Neuronal stem cell (in vitro differentiated cells): Measurements from ENCODE around the gene RASSF6.

Source experiments
- DNase-seq: peaks from one replicate; pipeline ENCODE4 v3.0.0-alpha.2; 2013; ENCODE audit warnings: low spot score
- H2AFZ ChIP-seq: one replicate; pipeline ENCODE4 v1.6.1; 2013; ENCODE audit warnings: mild to moderate bottlenecking, low read length, inconsistent platforms
- H2AK5ac ChIP-seq: 2 replicates; pipeline ENCODE4 v1.6.1; 2013; ENCODE audit warnings: low read depth, mild to moderate bottlenecking, inconsistent platforms, low read length, moderate library complexity, mixed read lengths
- H2BK120ac ChIP-seq: 2 replicates; pipeline ENCODE4 v1.6.1; 2013; ENCODE audit warnings: low read depth, mild to moderate bottlenecking, inconsistent platforms, low read length, moderate library complexity, mixed read lengths
- H2BK12ac ChIP-seq: one replicate; pipeline ENCODE4 v1.6.1; 2013; ENCODE audit warnings: low read length, inconsistent platforms
- H2BK15ac ChIP-seq: 2 replicates; pipeline ENCODE4 v1.6.1; 2013; ENCODE audit warnings: mild to moderate bottlenecking, low read length, inconsistent platforms, mixed read lengths
- H2BK5ac ChIP-seq: one replicate; pipeline ENCODE4 v1.6.1; 2013; ENCODE audit warnings: inconsistent platforms, mild to moderate bottlenecking, low read length, moderate library complexity
- H3K14ac ChIP-seq: one replicate; pipeline ENCODE4 v1.6.1; 2013; ENCODE audit warnings: low read length, inconsistent platforms
- H3K18ac ChIP-seq: 2 replicates; pipeline ENCODE4 v1.6.1; 2013; ENCODE audit warnings: low read length, inconsistent platforms
- H3K23ac ChIP-seq: 2 replicates; pipeline ENCODE4 v1.6.1; 2013; ENCODE audit warnings: low read depth, mild to moderate bottlenecking, mixed read lengths, low read length, inconsistent platforms; ENCODE audit not compliant: poor library complexity
- H3K27ac ChIP-seq: replicated peaks from 3 replicates; pipeline ENCODE4 v1.5.1; 2013; ENCODE audit warnings: low read length, inconsistent platforms
- H3K27me3 ChIP-seq, 3 experiments: 2 replicates each; pipeline ENCODE4 v1.6.1; 2013; ENCODE audit warnings: low read length in 3 of 3, mild to moderate bottlenecking in 2 of 3, inconsistent platforms in 1 of 3, low read depth in 1 of 3, mixed read lengths in 1 of 3, moderate library complexity in 1 of 3; ENCODE audit not compliant: control insufficient read depth in 3 of 3, insufficient read depth in 3 of 3
- H3K36me3 ChIP-seq, 2 donors: replicated peaks in 1 of 2; 2 replicates each; pipeline ENCODE4 v1.6.1; 2013; ENCODE audit warnings: low read length in 2 of 2; ENCODE audit not compliant: control insufficient read depth in 2 of 2, insufficient read depth in 2 of 2
- H3K4ac ChIP-seq: 2 replicates; pipeline ENCODE4 v1.6.1; 2013; ENCODE audit warnings: inconsistent platforms, mild to moderate bottlenecking, low read length, moderate library complexity
- H3K4me1 ChIP-seq, 2 donors: 1 replicate in 1 of 2; 2 replicates in 1 of 2; pipeline ENCODE4 v1.6.1; 2013; ENCODE audit warnings: low read length in 2 of 2, low read depth in 1 of 2; ENCODE audit not compliant: control insufficient read depth in 2 of 2, insufficient read depth in 1 of 2
- H3K4me2 ChIP-seq: one replicate; pipeline ENCODE4 v1.6.1; 2013; ENCODE audit warnings: mild to moderate bottlenecking, low read length, inconsistent platforms; ENCODE audit not compliant: insufficient read depth, poor library complexity, severe bottlenecking
- H3K4me3 ChIP-seq, 2 donors: 2 replicates each; pipeline ENCODE4 v1.5.1; 2013; ENCODE audit warnings: low read length in 2 of 2, mild to moderate bottlenecking in 2 of 2, inconsistent platforms in 1 of 2, moderate library complexity in 1 of 2
- H3K79me1 ChIP-seq: one replicate; pipeline ENCODE4 v1.6.1; 2013; ENCODE audit warnings: low read depth, mild to moderate bottlenecking, inconsistent platforms, low read length, moderate library complexity
- H3K9ac ChIP-seq: one replicate; pipeline ENCODE4 v1.6.1; 2013; ENCODE audit warnings: mild to moderate bottlenecking, low read depth, low read length, inconsistent platforms; ENCODE audit not compliant: poor library complexity
- H3K9me3 ChIP-seq, 2 donors: replicated peaks in 1 of 2; 2 replicates each; pipeline versions ENCODE3 to v1.6.1; 2013; ENCODE audit warnings: low read length in 2 of 2, mild to moderate bottlenecking in 2 of 2, inconsistent platforms in 1 of 2, low read depth in 1 of 2, mixed read lengths in 1 of 2, moderate library complexity in 1 of 2; ENCODE audit not compliant: control insufficient read depth in 2 of 2, insufficient read depth in 1 of 2
- H4K8ac ChIP-seq: one replicate; pipeline ENCODE4 v1.6.1; 2013; ENCODE audit warnings: low read depth, mild to moderate bottlenecking, inconsistent platforms, low read length, moderate library complexity
- H4K91ac ChIP-seq: one replicate; pipeline ENCODE4 v1.6.1; 2013; ENCODE audit warnings: low read length, low read depth, mild to moderate bottlenecking, inconsistent platforms; ENCODE audit not compliant: poor library complexity
- WGBS, 2 donors: extraction: QIAGEN DNeasy Blood & Tissue Kit; methylation state at CpG; one replicate each; pipeline ENCODE4 v1.1.7; 2013; ENCODE audit warnings: missing lambda C conversion rate in 2 of 2, mixed read lengths in 1 of 2; ENCODE audit not compliant: insufficient read length in 2 of 2, insufficient replicate concordance in 1 of 2; ENCODE audit errors: extremely low coverage in 2 of 2; 5-methylcytosine and 5-hydroxymethylcytosine counted together

Gene RASSF6

GRCh38 chr4:73664470-73664869 is 44.2 kb upstream of the RASSF6 start:
- Histone ChIP-seq H2BK12ac (no peak overlapping the region), H2AFZ (no peak overlapping the region), H3K4me3 (no peak overlapping the region), H3K23ac (no peak overlapping the region), H3K4me1 (no peaks in the 10 kb centered on the region), H2BK5ac (no peak overlapping the region), H4K8ac (no peak overlapping the region), H3K14ac (no peak overlapping the region), H3K27me3 (no peaks in the 10 kb centered on the region), H3K79me1 (no peaks in the 10 kb centered on the region), H3K36me3 (no peaks in the 10 kb centered on the region), H2BK15ac (no peak overlapping the region), H3K4ac (no peak overlapping the region), H2AK5ac (no peak overlapping the region), H3K18ac (no peak overlapping the region), H4K91ac (no peak overlapping the region), H3K9me3 (no peaks in the 10 kb centered on the region), H3K9ac (no peak overlapping the region), H3K27ac (no peak overlapping the region), H2BK120ac (no peak overlapping the region), H3K4me2 (no peak overlapping the region)
- WGBS, 2 donors = no CpG with 5 or more reads among the region's 1 CpG
- DNase-seq = no peak

- no peak overlapping the region for H3K4ac ChIP-seq
- no peaks in the 10 kb centered on the region for H3K27me3 ChIP-seq
- H3K36me3 ChIP-seq = no peaks in the 10 kb centered on the region
- H3K4me2 ChIP-seq = no peak overlapping the region
- no peak overlapping the region for H2BK5ac ChIP-seq
- H3K4me3 ChIP-seq = no peak overlapping the region
- H2BK15ac ChIP-seq = no peak overlapping the region
- H2AFZ ChIP-seq = no peak overlapping the region
- H3K18ac ChIP-seq = no peak overlapping the region
- peaks cover 0 to 3% of the 10 kb centered on the region in 2 donors for H3K4me1 ChIP-seq
- no peak overlapping the region for H3K27ac ChIP-seq
- no peak overlapping the region for H4K91ac ChIP-seq
- no peak overlapping the region for H4K8ac ChIP-seq
- no peak overlapping the region for H2BK120ac ChIP-seq
- H2AK5ac ChIP-seq = no peak overlapping the region
- H3K9ac ChIP-seq = no peak overlapping the region
- H2BK12ac ChIP-seq = no peak overlapping the region
- no peak overlapping the region for H3K23ac ChIP-seq
- no peak for DNase-seq
- H3K14ac ChIP-seq = no peak overlapping the region
- no peaks in the 10 kb centered on the region for H3K79me1 ChIP-seq
- H3K9me3 ChIP-seq = no peaks in the 10 kb centered on the region
Observed at GRCh38 chr4:73663576-73663975, 43.3 kb upstream of the RASSF6 start.

GRCh38 chr4:73662709-73663546 is 42.7 kb upstream of the RASSF6 start:
- H3K4me1 ChIP-seq = peaks cover 0 to 3% of the 10 kb centered on the region in 2 donors
- H4K91ac ChIP-seq = no peak overlapping the region
- no peak overlapping the region for H3K27ac ChIP-seq
- H2BK15ac ChIP-seq = no peak overlapping the region
- no peaks in the 10 kb centered on the region for H3K9me3 ChIP-seq
- H2BK120ac ChIP-seq = no peak overlapping the region
- H3K4me3 ChIP-seq = no peak overlapping the region
- H3K27me3 ChIP-seq = no peaks in the 10 kb centered on the region
- H3K14ac ChIP-seq = no peak overlapping the region
- no peak overlapping the region for H2BK12ac ChIP-seq
- no peak overlapping the region for H3K4ac ChIP-seq
- no peaks in the 10 kb centered on the region for H3K79me1 ChIP-seq
- no peak overlapping the region for H2AK5ac ChIP-seq
- H4K8ac ChIP-seq = no peak overlapping the region
- no peak overlapping the region for H3K9ac ChIP-seq
- H3K18ac ChIP-seq = no peak overlapping the region
- no peaks in the 10 kb centered on the region for H3K36me3 ChIP-seq
- WGBS, 2 donors = no CpG with 5 or more reads among the region's 6 CpGs
- peak overlapping the region; percentile 50 for H2AFZ ChIP-seq
- no peak overlapping the region for H2BK5ac ChIP-seq
- H3K4me2 ChIP-seq = no peak overlapping the region
- H3K23ac ChIP-seq = no peak overlapping the region
- no peak for DNase-seq

GRCh38 chr4:73661646-73662119 is 41.4 kb upstream of the RASSF6 start:
- Histone ChIP-seq H3K36me3 (no peaks in the 10 kb centered on the region), H3K18ac (no peak overlapping the region), H2BK15ac (no peak overlapping the region), H3K9ac (no peak overlapping the region), H4K91ac (no peak overlapping the region), H3K23ac (no peak overlapping the region), H2BK5ac (no peak overlapping the region), H3K27me3 (no peaks in the 10 kb centered on the region), H3K9me3 (no peaks in the 10 kb centered on the region), H3K14ac (no peak overlapping the region), H2AK5ac (no peak overlapping the region), H2BK12ac (no peak overlapping the region), H4K8ac (no peak overlapping the region), H3K4ac (no peak overlapping the region), H2AFZ (no peak overlapping the region), H3K4me1 (peaks cover 0 to 3% of the 10 kb centered on the region in 2 donors), H3K4me2 (no peak overlapping the region), H3K4me3 (no peak overlapping the region), H3K27ac (no peak overlapping the region), H2BK120ac (no peak overlapping the region), H3K79me1 (no peaks in the 10 kb centered on the region)
- no peak for DNase-seq
- WGBS, 2 donors = no CpG with 5 or more reads among the region's 2 CpGs
